SK-N-SH treated with all-trans-retinoic acid at 6 μM for 48 hours (cell line): ENCODE results near the gene CHRD.

ENCODE experiments used
- ARNTL ChIP-seq: fragments of 450-650 bp; formaldehyde crosslinking; IDR thresholded peaks from 2 replicates; pipeline ENCODE4 v1.5.0; 2020; ENCODE audit warnings: low read depth, mild to moderate bottlenecking, moderate library complexity, borderline replicate concordance
- BACH2 ChIP-seq: fragments of 250-450 bp; sonication (Bioruptor Pico); IDR thresholded peaks from 2 replicates; pipeline ENCODE4 v1.9.0; 2021; ENCODE audit warnings: mild to moderate bottlenecking, borderline replicate concordance
- CREB5 ChIP-seq: fragments of 250-450 bp; sonication (Bioruptor Pico); IDR thresholded peaks from 2 replicates; pipeline ENCODE4 v1.5.1; 2020; ENCODE audit warnings: low read depth, mild to moderate bottlenecking, moderate library complexity
- CSRNP3 ChIP-seq: fragments of 250-450 bp; sonication (Bioruptor Pico); IDR thresholded peaks from 2 replicates; pipeline ENCODE4 v1.5.1; 2021; ENCODE audit warnings: mild to moderate bottlenecking, moderate library complexity
- GLIS3 ChIP-seq: fragments of 250-450 bp; sonication (Bioruptor Pico); IDR thresholded peaks from 2 replicates; pipeline ENCODE4 v1.5.0; 2020; ENCODE audit warnings: mild to moderate bottlenecking, moderate library complexity
- OSR1 ChIP-seq: fragments of 250-450 bp; sonication (Bioruptor Pico); IDR thresholded peaks from 2 replicates; pipeline ENCODE4 v1.8.0; 2022; ENCODE audit warnings: moderate library complexity, mild to moderate bottlenecking, inconsistent platforms
- PATZ1 ChIP-seq: fragments of 250-450 bp; sonication (Bioruptor Pico); IDR thresholded peaks from 2 replicates; pipeline ENCODE4 v1.8.0; 2020; ENCODE audit warnings: mild to moderate bottlenecking, moderate library complexity, borderline replicate concordance
- PPARA ChIP-seq: fragments of 250-450 bp; sonication (Bioruptor Pico); IDR thresholded peaks from 2 replicates; pipeline ENCODE4 v1.5.0; 2020; ENCODE audit warnings: mild to moderate bottlenecking, borderline replicate concordance
- RARB ChIP-seq: fragments of 250-450 bp; sonication (Bioruptor Pico); IDR thresholded peaks from 2 replicates; pipeline ENCODE4 v1.8.0; 2021; ENCODE audit warnings: mild to moderate bottlenecking, moderate library complexity
- TCF4 ChIP-seq: fragments of 250-450 bp; sonication (Bioruptor Pico); IDR thresholded peaks from 2 replicates; pipeline ENCODE4 v1.8.0; 2021; ENCODE audit warnings: mild to moderate bottlenecking, moderate library complexity, borderline replicate concordance
- ZC3H10 ChIP-seq: fragments of 250-450 bp; sonication (Bioruptor Pico); IDR thresholded peaks from 2 replicates; pipeline ENCODE4 v1.5.1; 2021; ENCODE audit warnings: mild to moderate bottlenecking, moderate library complexity
- ZFP3 ChIP-seq: fragments of 250-450 bp; sonication (Bioruptor Pico); IDR thresholded peaks from 2 replicates; pipeline ENCODE4 v1.5.0; 2020; ENCODE audit warnings: mild to moderate bottlenecking, moderate library complexity
- ZNF70 ChIP-seq: fragments of 450-650 bp; formaldehyde crosslinking; IDR thresholded peaks from 2 replicates; pipeline ENCODE4 v1.5.0; 2020; ENCODE audit warnings: mild to moderate bottlenecking, moderate library complexity

DNA sequence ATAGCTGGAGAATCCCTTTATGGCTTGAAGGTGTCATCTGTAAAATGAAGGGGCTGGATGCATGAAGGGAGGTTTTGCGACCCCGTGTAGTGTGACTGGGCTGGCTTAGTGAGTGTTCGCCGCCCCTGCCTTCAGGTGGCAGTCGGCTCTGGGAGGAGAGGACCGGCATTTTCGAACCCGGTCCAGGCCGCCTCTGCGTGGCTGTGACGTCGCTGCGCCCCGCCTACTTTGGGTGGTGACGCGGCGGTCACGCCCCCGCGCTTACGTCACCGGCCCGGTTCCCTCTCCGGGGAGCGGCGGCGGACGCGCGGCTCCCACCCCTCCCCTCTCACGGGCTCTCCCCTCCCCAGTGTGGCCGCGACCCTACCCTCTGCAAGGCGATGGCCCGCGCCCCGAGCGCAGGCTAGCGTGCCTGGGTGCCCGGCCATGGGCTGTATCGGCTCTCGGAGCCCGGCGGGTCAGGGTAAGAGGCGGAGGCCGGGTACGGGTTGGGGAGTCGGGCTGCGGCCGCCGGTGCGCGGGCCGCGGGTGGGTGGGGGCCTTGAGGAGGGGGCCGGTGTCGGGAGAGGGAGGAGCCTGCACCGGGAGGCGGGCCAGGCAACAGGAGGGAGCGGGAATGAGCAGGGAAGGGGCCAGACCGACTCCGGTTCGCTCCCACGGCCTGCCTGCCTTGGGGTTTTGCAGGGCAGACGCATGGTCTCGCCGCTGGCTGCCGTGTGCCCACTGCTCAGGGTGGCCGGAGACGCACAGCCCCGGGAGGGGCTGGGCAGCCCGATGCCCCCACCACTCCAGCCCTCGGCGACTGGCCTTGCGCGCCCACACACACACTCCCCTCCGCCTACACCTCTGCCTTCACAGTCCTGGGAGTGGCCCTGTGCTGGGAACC lies 44.0 kb upstream of the CHRD start:
- TF ChIP-seq RARB = no peak
- TF ChIP-seq CSRNP3 = no peak
- TF ChIP-seq TCF4 (CRISPR knock-in tag) = no peak
- peak; percentile 4; the same call in 1 of the 2 replicates for TF ChIP-seq GLIS3 (CRISPR knock-in tag)
- no peak for TF ChIP-seq PPARA
- no peak for TF ChIP-seq OSR1 (CRISPR knock-in tag)
- TF ChIP-seq ZFP3 (CRISPR knock-in tag) = peak; percentile 72
- TF ChIP-seq PATZ1 (CRISPR knock-in tag) = peak; percentile 71
- TF ChIP-seq ZNF70 (CRISPR knock-in tag) = no peak
- no peak for TF ChIP-seq ZC3H10
- no peak for TF ChIP-seq BACH2 (CRISPR knock-in tag)
- TF ChIP-seq CREB5 (CRISPR knock-in tag) = 0 out of 2 replicates have a peak, but pooled peaks have one; percentile 20
- no peak for TF ChIP-seq ARNTL (CRISPR knock-in tag)
